Thoracic aorta (tissue), 2 donors: ENCODE results near the gene SGF29. TPM values are rescaled to one million over a fixed set of nuclear protein-coding genes. Genes with fewer than 3 reads are reported as not detected.

Source experiments
- ATAC-seq: fragments of 150-250 bp; one replicate; pipeline ENCODE4 v1.8.0; 2017; ENCODE audit warnings: low read depth; ENCODE audit not compliant: insufficient number of reproducible peaks, low FRiP score
- DNase-seq: peaks from one replicate; pipeline ENCODE4 v3.0.0-alpha.2; 2020; ENCODE audit warnings: low spot score
- H3K27ac ChIP-seq, 2 donors: fragments of 200-600 bp; sonication (generic); 1 replicate in 1 of 2; 2 replicates in 1 of 2; pipeline ENCODE4 v1.5.1; 2016; ENCODE audit warnings: mild to moderate bottlenecking in 2 of 2, moderate library complexity in 2 of 2
- H3K27me3 ChIP-seq: fragments of 200-600 bp; sonication (generic); replicated peaks from 2 replicates; pipeline ENCODE4 v1.6.0; 2016; ENCODE audit warnings: mild to moderate bottlenecking; ENCODE audit not compliant: insufficient read depth
- H3K36me3 ChIP-seq: fragments of 200-600 bp; sonication (generic); one replicate; pipeline ENCODE4 v1.5.1; 2016
- H3K4me1 ChIP-seq, 2 donors: fragments of 200-600 bp; sonication (generic); 1 replicate in 1 of 2; 2 replicates in 1 of 2; pipeline versions ENCODE4 v1.5.1 to v1.6.0; 2016; ENCODE audit warnings: low read depth in 2 of 2, mild to moderate bottlenecking in 1 of 2; ENCODE audit not compliant: control insufficient read depth in 1 of 2
- H3K4me3 ChIP-seq: fragments of 200-600 bp; sonication (generic); 2 replicates; pipeline ENCODE4 v1.5.1; 2016; ENCODE audit warnings: mild to moderate bottlenecking
- H3K9me3 ChIP-seq: fragments of 200-600 bp; sonication (generic); 2 replicates; pipeline ENCODE4 v1.5.1; 2016
- total RNA-seq, 2 donors: library from RNA; depleted of rRNA; stranded (reverse); fragments of >200 nt; gene quantifications; one replicate each; pipeline versions ENCODE4 v1.1.0 to v1.2.3, GENCODE V29; 2016
- TF ChIP-seq, protein P1 (sequence below): fragments of 200-600 bp; sonication (generic); IDR thresholded peaks from one replicate; pipeline ENCODE4 v1.5.1; 2019; ENCODE audit warnings: antibody characterized with exemption

The SGF29 gene
- 10 to 100 TPM; 17.8 to 26.9 TPM for total RNA-seq

- Histone ChIP-seq H3K4me3 (peak within 1 kb of the TSS; percentile 90), H3K4me1 (peaks cover 4 to 11% of the 10 kb centered on the region in 2 donors), H3K27ac (peak within 1 kb of the TSS; percentile 94 to 96), H3K36me3 (no peaks in the 10 kb centered on the region), H3K9me3 (no peaks in the 10 kb centered on the region), H3K27me3 (no peaks in the 10 kb centered on the region)
- TF ChIP-seq, protein P1, sequence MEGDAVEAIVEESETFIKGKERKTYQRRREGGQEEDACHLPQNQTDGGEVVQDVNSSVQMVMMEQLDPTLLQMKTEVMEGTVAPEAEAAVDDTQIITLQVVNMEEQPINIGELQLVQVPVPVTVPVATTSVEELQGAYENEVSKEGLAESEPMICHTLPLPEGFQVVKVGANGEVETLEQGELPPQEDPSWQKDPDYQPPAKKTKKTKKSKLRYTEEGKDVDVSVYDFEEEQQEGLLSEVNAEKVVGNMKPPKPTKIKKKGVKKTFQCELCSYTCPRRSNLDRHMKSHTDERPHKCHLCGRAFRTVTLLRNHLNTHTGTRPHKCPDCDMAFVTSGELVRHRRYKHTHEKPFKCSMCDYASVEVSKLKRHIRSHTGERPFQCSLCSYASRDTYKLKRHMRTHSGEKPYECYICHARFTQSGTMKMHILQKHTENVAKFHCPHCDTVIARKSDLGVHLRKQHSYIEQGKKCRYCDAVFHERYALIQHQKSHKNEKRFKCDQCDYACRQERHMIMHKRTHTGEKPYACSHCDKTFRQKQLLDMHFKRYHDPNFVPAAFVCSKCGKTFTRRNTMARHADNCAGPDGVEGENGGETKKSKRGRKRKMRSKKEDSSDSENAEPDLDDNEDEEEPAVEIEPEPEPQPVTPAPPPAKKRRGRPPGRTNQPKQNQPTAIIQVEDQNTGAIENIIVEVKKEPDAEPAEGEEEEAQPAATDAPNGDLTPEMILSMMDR = peak; percentile 14
- peak; percentile 73 for DNase-seq
- peak; percentile 80 for ATAC-seq
Observed at GRCh38 chr16:28553776-28554633, at the start of gene SGF29. Gene SGF29 (plus strand): TSS chr16:28553920. CDS start chr16:28581070, 27,150 bp downstream.

- no peak for DNase-seq
Observed at GRCh38 chr16:28504707-28505404, 48.9 kb upstream of the SGF29 start.

DNA sequence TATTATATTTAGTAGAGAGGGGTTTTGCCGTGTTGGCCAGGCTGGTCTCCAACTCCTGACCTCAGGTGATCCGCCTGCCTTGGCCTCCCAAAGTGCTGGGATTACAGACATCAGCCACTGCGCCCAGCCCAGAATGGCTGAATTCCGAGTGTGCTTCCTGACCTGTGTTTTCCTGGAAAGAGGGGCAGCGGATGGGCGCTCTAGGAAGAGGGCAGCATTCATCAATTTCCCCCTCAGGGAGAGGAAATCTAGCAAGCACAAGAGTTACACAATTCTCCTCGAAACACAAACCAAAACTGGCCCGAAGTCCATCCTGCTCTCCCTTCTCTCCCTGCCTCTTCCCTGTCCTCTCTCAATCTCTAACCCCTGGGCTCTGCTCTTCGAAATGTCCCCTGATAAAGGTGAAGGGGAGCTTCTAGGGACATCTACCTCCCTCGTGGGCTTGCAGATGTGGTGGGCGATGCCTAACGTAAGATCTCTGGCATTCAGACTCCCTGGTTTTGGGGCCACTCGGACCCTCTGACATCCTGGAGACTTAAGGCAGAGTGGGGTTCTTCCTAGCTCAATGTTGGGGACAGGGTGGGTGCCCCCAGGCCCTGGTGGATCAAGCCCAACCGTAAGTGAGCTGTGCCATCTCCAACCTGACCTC, 48.1 kb upstream of the SGF29 start:
- Histone ChIP-seq H3K4me1 (no peaks in the 10 kb centered on the region), H3K9me3 (no peaks in the 10 kb centered on the region), H3K4me3 (no peak overlapping the region), H3K27ac (no peak overlapping the region), H3K36me3 (no peaks in the 10 kb centered on the region), H3K27me3 (no peaks in the 10 kb centered on the region)
- ATAC-seq (no peak), DNase-seq (no peak)
- TF ChIP-seq, protein P1 = no peak

More at GRCh38 chr16:28504707-28505404, 48.9 kb upstream of the SGF29 start:
- Histone ChIP-seq H3K9me3 (no peaks in the 10 kb centered on the region), H3K27ac (no peak overlapping the region), H3K36me3 (no peaks in the 10 kb centered on the region), H3K4me1 (no peaks in the 10 kb centered on the region), H3K27me3 (no peaks in the 10 kb centered on the region), H3K4me3 (no peak overlapping the region)
- TF ChIP-seq, protein P1 = no peak
- ATAC-seq = no peak

DNA sequence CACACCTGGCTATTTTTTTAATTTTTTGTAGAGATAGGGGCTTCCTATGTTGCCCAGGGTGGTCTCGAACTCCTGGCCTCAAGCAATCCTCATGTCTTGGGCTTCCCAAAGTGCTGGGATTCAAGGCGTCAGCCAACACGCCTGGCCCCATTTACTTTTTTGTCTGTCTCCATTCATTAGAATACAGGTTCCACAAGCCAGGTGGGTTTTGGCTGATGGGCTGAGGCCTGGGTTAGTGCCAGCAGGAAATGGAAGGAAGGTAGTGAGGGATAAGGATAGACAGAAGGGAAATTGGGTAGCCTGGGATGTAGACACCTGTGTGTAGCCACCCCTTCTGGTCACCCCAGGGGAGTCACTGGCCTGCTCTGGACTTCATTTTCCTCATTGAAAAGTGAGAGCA, 42.7 kb upstream of the SGF29 start:
- no peak for ATAC-seq
- H3K27ac ChIP-seq = no peak overlapping the region
- no peaks in the 10 kb centered on the region for H3K4me1 ChIP-seq
- H3K4me3 ChIP-seq = no peak overlapping the region
- TF ChIP-seq, protein P1 = no peak
- no peaks in the 10 kb centered on the region for H3K36me3 ChIP-seq
- no peaks in the 10 kb centered on the region for H3K27me3 ChIP-seq
- no peak for DNase-seq
- H3K9me3 ChIP-seq = no peaks in the 10 kb centered on the region
